ENCODE measurements around the gene SNAPIN. TPM values are rescaled to one million over a fixed set of nuclear protein-coding genes. Genes with fewer than 3 reads are reported as not detected.

SNAPIN gene
- total and polyA plus RNA-seq, 8 donors, result 7.5 to 27.3 (median 12.5) TPM

- intact Hi-C loops (cut with DNase I), result loop anchor here in 1 of 3 donors (10.0 kb wide), 1 partner anchor 48 kb away; no protein-coding TSS in a partner anchor
- 84 to 90% methylated on average over 7 of the region's 7 CpGs for WGBS, 2 donors
- peaks cover 0 to 9% (median 0%) of the 10 kb centered on the region in 3 donors for H3K4me1 ChIP-seq
Measured at GRCh38 chr1:153623101-153623500, 35.4 kb upstream of the SNAPIN start.

GRCh38 chr1:153624965-153625611 lies 33.4 kb upstream of the SNAPIN start:
- Histone ChIP-seq H3K4me1 (peaks cover 0 to 9% (median 0%) of the 10 kb centered on the region in 3 donors), H3K27ac (no peak overlapping the region), H3K36me3 (peaks cover 0 to 5% (median 0%) of the 10 kb centered on the region in 3 donors), H3K9me3 (no peaks in the 10 kb centered on the region), H3K27me3 (no peaks in the 10 kb centered on the region), H3K4me3 (no peak overlapping the region)
- ATAC-seq, result no peak
- no peak for FAIRE-seq
- 92 to 93% methylated on average over 10 of the region's 10 CpGs for WGBS, 2 donors
- intact Hi-C loops (cut with DNase I), result loop anchor here in 1 of 3 donors (10.0 kb wide), 1 partner anchor 50 kb away; no protein-coding TSS in a partner anchor
- TF ChIP-seq CTCF (IDR thresholded peaks at IDR 0.05), result no peak
- peak in 1 of 6 donors; percentile 12 for DNase-seq

More at GRCh38 chr1:153623101-153623500, 35.4 kb upstream of the SNAPIN start:
- FAIRE-seq (no peak), DNase-seq (peak in 1 of 6 donors; percentile 17), ATAC-seq (no peak)
- H3K4me3 ChIP-seq, result no peak overlapping the region
- H3K36me3 ChIP-seq, result peaks cover 0 to 5% (median 0%) of the 10 kb centered on the region in 3 donors
- H3K27me3 ChIP-seq, result no peaks in the 10 kb centered on the region
- TF ChIP-seq CTCF (IDR thresholded peaks at IDR 0.05), result no peak
- no peaks in the 10 kb centered on the region for H3K9me3 ChIP-seq
- no peak overlapping the region for H3K27ac ChIP-seq

GRCh38 chr1:153626477-153626903 lies 32.0 kb upstream of the SNAPIN start:
- H3K27me3 ChIP-seq, result no peaks in the 10 kb centered on the region
- 44 to 49% methylated on average over 3 of the region's 3 CpGs for WGBS, 2 donors
- peaks cover 0 to 9% (median 0%) of the 10 kb centered on the region in 3 donors for H3K4me1 ChIP-seq
- TF ChIP-seq CTCF (IDR thresholded peaks at IDR 0.05), result no peak
- no peak for FAIRE-seq
- intact Hi-C loops (cut with DNase I), result loop anchor here in 1 of 3 donors (10.0 kb wide), 1 partner anchor 52 kb away; no protein-coding TSS in a partner anchor
- DNase-seq, result peak in 1 of 6 donors; percentile 18
- peak overlapping the region; percentile 44 to 85 (median 80) for H3K27ac ChIP-seq
- ATAC-seq, result no peak
- H3K36me3 ChIP-seq, result peaks cover 0 to 5% (median 0%) of the 10 kb centered on the region in 3 donors
- H3K9me3 ChIP-seq, result no peaks in the 10 kb centered on the region
- H3K4me3 ChIP-seq, result peak overlapping the region in 3 of 4 donors; percentile 22 to 58 (median 40)

- peak within 1 kb of the TSS; percentile 44 to 85 (median 80) for H3K27ac ChIP-seq
- peaks cover 0 to 9% (median 0%) of the 10 kb centered on the region in 3 donors for H3K4me1 ChIP-seq
- peak; percentile 81 to 87 (median 85) for ATAC-seq
- intact Hi-C loops (cut with DNase I), result loop anchor here in 1 of 3 donors (10.0 kb wide), 1 partner anchor 52 kb away; no protein-coding TSS in a partner anchor
- H3K27me3 ChIP-seq, result no peaks in the 10 kb centered on the region
- peaks cover 0 to 5% (median 0%) of the 10 kb centered on the region in 3 donors for H3K36me3 ChIP-seq
- DNase-seq, result peak; percentile 78 to 91 (median 86)
- FAIRE-seq, result no peak
- no peaks in the 10 kb centered on the region for H3K9me3 ChIP-seq
- peak; percentile 21 to 44 (median 38) for TF ChIP-seq CTCF (IDR thresholded peaks at IDR 0.05)
- peak within 1 kb of the TSS; percentile 14 to 58 (median 31) for H3K4me3 ChIP-seq
- WGBS, 2 donors, result 3 to 4% methylated on average over 28 of the region's 28 CpGs
Measured at GRCh38 chr1:153626904-153627714, 31.4 kb upstream of the SNAPIN start, which contains the start of gene S100A13. S100A13 (minus strand) TSS chr1:153627505; CDS start chr1:153626472, 1,033 bp downstream.

Measured in pancreas (tissue), 10 donors.